Right atrium auricular region (tissue), 2 donors: ENCODE results near the gene PROZ. TPM values are rescaled to one million over a fixed set of nuclear protein-coding genes. Genes with fewer than 3 reads are reported as not detected.

Source experiments
- DNase-seq: peaks from one replicate; pipeline ENCODE4 v3.0.0-alpha.2; 2019; ENCODE audit warnings: low spot score
- H3K27ac ChIP-seq, 2 donors: fragments of 200-600 bp; sonication (generic); 1 replicate in 1 of 2; 2 replicates in 1 of 2; pipeline ENCODE4 v1.5.1; 2016 to 2019
- H3K27me3 ChIP-seq, 2 donors: fragments of 200-600 bp; sonication (generic); one replicate each; pipeline versions ENCODE4 v1.5.1 to v1.6.0; 2017 to 2019
- H3K36me3 ChIP-seq: fragments of 200-600 bp; sonication (generic); one replicate; pipeline ENCODE4 v1.5.1; 2016
- H3K4me1 ChIP-seq, 2 donors: fragments of 200-600 bp; sonication (generic); one replicate each; pipeline versions ENCODE4 v1.5.1 to v1.6.0; 2017 to 2019
- H3K4me3 ChIP-seq, 2 donors: fragments of 200-600 bp; sonication (generic); 1 replicate in 1 of 2; 2 replicates in 1 of 2; pipeline ENCODE4 v1.5.1; 2017 to 2019; ENCODE audit warnings: mild to moderate bottlenecking in 1 of 2, moderate library complexity in 1 of 2
- H3K9me3 ChIP-seq, 2 donors: fragments of 200-600 bp; sonication (generic); one replicate each; pipeline ENCODE4 v1.5.1; 2019
- total RNA-seq, 2 donors: library from RNA; depleted of rRNA; stranded (reverse); fragments of >200 nt; gene quantifications; one replicate each; pipeline ENCODE4 v1.1.0, GENCODE V29; 2016
- TF ChIP-seq, protein P1 (sequence below), 2 donors: fragments of 200-600 bp; sonication (generic); IDR thresholded peaks; one replicate each; pipeline ENCODE4 v1.5.1; 2019; ENCODE audit warnings: antibody characterized with exemption in 2 of 2

Gene PROZ
- total RNA-seq, 2 donors from 2014 or later = not detected

DNA sequence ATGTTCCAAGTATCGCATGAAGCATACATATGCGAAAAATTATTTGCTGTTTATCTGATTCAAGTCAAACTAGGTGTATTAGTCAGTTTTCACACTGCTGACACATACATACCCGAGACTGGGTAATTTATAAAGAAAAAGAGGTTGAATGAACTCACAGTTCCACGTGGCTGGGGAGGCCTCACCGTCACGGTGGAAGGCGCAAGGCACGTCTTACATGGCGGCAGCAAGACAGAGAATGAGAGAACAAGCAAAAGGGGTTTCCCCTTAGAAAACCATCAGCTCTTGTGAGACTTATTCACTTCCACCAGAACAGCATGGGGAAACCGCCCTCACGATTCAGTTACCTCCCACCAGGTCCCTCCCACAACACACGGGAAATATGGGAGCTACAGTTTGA is 13.0 kb upstream of the PROZ start:
- no peak overlapping the region for H3K27ac ChIP-seq

DNA sequence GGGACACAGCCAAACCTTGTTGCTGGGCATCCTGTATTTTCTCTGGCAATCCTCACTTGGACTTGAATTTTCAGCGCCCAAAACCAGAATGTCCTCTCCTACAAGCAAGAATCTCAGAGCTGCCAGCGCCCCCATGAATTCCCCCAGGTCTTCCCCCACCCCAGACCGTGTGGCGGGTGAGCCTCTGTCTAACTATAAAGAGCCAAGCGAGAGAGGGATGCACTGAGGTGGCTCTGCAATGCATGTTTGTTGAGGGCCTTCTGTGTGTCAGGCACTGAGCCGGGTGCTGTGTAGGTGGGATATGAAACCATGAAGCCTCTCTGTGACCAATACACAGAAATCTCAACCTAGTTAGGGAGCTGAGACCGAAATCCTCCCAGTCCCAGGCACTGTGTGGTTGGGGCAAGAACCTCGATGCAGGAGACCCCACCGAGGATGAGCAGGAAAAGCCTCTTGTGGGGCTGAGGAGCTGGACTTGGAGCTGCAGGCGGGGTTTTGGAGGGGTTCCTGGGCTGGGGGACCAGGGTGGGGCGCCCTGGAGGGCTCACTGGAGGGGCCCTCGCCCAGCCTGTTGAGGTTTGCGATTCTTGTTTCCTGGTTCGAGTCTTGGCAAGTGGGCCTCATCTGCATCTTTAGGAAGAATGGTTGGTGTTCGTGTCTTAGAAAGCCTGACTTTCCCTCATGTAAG is 12.4 kb upstream of the PROZ start:
- Histone ChIP-seq H3K4me1 (no peaks in the 10 kb centered on the region), H3K27ac (no peak overlapping the region), H3K4me3 (no peak overlapping the region), H3K36me3 (no peaks in the 10 kb centered on the region), H3K27me3 (no peaks in the 10 kb centered on the region), H3K9me3 (no peaks in the 10 kb centered on the region)
- DNase-seq = peak; percentile 13
- TF ChIP-seq, protein P1, sequence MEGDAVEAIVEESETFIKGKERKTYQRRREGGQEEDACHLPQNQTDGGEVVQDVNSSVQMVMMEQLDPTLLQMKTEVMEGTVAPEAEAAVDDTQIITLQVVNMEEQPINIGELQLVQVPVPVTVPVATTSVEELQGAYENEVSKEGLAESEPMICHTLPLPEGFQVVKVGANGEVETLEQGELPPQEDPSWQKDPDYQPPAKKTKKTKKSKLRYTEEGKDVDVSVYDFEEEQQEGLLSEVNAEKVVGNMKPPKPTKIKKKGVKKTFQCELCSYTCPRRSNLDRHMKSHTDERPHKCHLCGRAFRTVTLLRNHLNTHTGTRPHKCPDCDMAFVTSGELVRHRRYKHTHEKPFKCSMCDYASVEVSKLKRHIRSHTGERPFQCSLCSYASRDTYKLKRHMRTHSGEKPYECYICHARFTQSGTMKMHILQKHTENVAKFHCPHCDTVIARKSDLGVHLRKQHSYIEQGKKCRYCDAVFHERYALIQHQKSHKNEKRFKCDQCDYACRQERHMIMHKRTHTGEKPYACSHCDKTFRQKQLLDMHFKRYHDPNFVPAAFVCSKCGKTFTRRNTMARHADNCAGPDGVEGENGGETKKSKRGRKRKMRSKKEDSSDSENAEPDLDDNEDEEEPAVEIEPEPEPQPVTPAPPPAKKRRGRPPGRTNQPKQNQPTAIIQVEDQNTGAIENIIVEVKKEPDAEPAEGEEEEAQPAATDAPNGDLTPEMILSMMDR (IDR thresholded peaks at IDR 0.05) = no peak

More for the DNA sequence above, 13.0 kb upstream of the PROZ start:
- H3K36me3 ChIP-seq = no peaks in the 10 kb centered on the region
- DNase-seq = peak; percentile 21
- TF ChIP-seq, protein P1 (IDR thresholded peaks at IDR 0.05) = no peak
- H3K4me3 ChIP-seq = no peak overlapping the region
- H3K4me1 ChIP-seq = no peaks in the 10 kb centered on the region
- no peaks in the 10 kb centered on the region for H3K9me3 ChIP-seq
- H3K27me3 ChIP-seq = no peaks in the 10 kb centered on the region

DNA sequence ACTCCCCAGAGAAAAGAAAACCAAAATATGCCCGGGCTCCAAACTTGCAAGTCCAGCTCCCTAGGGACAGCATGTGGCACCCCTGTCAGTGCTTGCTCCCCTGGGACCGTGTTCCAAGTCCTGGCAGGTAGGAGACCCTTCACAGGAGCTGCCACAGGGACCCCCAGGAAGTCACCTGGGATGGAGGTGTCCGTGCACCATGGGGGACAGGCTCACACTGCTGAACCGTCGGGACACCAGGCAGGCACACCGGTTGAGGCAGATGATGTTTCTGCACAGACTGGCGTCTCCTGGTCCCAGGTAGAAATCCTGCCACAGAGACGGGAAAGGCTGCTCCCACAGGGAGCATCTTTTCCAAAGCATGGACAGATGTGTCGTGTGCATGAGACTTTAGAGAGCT is 11.7 kb upstream of the PROZ start:
- Histone ChIP-seq H3K4me3 (no peak overlapping the region), H3K9me3 (no peaks in the 10 kb centered on the region), H3K27me3 (no peaks in the 10 kb centered on the region), H3K27ac (no peak overlapping the region), H3K4me1 (peaks cover 0 to 1% of the 10 kb centered on the region in 2 donors), H3K36me3 (no peaks in the 10 kb centered on the region)
- TF ChIP-seq, protein P1 (IDR thresholded peaks at IDR 0.05) = no peak
- DNase-seq = peak; percentile 48

DNA sequence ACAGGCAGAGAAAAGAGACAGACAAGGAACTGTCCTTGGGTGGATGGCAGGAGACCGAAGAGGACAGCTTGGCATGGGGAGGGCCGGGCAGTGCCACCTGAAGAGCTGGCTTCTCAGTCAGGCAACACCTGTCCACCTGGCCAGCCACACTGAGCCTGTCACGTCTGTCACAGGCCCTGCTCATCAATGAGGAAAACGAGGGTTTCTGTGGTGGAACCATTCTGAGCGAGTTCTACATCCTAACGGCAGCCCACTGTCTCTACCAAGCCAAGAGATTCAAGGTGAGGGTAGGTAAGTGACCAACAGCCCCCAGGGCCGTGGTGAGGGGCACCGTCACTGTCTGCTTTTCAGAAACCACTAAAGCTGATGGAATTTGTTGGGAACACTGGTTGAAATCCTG is 11.2 kb upstream of the PROZ start:
- H3K36me3 ChIP-seq = no peaks in the 10 kb centered on the region
- H3K9me3 ChIP-seq = no peaks in the 10 kb centered on the region
- DNase-seq = peak; percentile 16
- TF ChIP-seq, protein P1 (IDR thresholded peaks at IDR 0.05) = no peak
- H3K4me1 ChIP-seq = peaks cover 0 to 6% of the 10 kb centered on the region in 2 donors
- no peak overlapping the region for H3K27ac ChIP-seq
- H3K27me3 ChIP-seq = no peaks in the 10 kb centered on the region
- no peak overlapping the region for H3K4me3 ChIP-seq

DNA sequence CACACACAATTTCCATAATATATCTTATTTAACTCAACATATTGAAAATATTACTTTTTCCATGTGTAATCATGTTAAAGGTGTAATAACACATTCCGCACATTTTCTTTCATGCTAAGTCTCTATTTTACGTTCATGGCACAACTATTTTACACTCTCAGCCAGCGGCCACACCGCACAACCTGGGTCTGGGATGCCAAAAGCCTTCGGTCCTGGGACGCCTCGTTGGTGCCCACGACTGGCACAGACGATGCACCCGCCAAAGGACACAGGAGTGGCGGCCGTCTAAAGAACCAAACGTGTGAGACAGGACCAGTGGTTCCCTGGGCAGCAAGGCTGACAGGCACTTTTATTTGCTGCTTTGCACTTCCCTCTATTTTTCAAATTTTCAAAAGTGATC is 10.0 kb upstream of the PROZ start:
- peak; percentile 47 for DNase-seq
- H3K4me3 ChIP-seq = no peak overlapping the region
- H3K36me3 ChIP-seq = no peaks in the 10 kb centered on the region
- H3K27ac ChIP-seq = no peak overlapping the region
- no peaks in the 10 kb centered on the region for H3K9me3 ChIP-seq
- H3K4me1 ChIP-seq = peaks cover 0 to 17% of the 10 kb centered on the region in 2 donors
- no peaks in the 10 kb centered on the region for H3K27me3 ChIP-seq
- TF ChIP-seq, protein P1 (IDR thresholded peaks at IDR 0.05) = no peak
